Measurements from ENCODE around the gene ALDH8A1.
A peak's percentile ranks its signal among the peaks of the same experiment; 100 is the strongest.

ALDH8A1 gene, protein sequence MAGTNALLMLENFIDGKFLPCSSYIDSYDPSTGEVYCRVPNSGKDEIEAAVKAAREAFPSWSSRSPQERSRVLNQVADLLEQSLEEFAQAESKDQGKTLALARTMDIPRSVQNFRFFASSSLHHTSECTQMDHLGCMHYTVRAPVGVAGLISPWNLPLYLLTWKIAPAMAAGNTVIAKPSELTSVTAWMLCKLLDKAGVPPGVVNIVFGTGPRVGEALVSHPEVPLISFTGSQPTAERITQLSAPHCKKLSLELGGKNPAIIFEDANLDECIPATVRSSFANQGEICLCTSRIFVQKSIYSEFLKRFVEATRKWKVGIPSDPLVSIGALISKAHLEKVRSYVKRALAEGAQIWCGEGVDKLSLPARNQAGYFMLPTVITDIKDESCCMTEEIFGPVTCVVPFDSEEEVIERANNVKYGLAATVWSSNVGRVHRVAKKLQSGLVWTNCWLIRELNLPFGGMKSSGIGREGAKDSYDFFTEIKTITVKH

DNA sequence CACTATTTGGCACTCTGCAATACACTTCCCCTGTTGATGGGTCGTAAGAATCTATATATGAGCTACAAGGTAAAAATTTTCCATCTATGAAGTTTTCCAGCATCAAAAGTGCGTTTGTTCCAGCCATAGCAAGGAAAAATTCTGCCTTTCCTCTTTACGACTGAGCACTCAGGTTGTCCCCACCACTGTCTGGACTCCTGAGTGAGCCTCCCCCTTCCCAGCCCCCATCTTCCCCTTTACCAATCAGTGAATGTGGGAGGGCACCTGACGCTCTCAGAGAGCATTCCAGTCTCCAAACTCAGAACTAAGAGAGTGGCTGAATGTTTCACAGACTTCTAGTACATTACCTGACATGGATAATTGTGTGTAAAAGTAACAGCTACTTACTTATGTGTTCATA is at the start of gene ALDH8A1:
Gene ALDH8A1 (minus strand): TSS at position 175 of the 400 bp plus-strand sequence. CDS start 48 bp downstream, at position 127.
- DNase-seq (ENCODE audit: low read depth in 2 of 2) = no peak

DNA sequence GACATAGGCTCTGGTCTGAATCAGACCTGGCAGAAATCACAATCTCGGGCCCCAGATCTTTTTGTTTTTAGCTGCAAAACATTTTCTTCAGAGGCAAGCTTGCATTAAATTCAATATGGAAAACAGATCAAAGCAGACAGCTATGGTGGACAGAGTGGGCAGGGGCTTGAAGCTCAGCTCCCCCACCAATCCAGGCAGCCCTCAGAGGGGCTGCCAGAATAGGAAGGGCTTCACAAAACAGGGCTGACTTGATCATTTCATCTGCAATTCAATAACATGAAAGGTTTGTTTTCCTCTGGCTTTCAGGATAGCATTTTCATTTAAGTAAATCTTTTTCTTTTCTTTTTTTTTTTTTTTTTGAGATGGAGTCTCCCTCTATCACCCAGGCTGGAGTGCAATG is 49.2 kb upstream of the ALDH8A1 start:
- no peak for DNase-seq (ENCODE audit: low read depth in 2 of 2)

DNA sequence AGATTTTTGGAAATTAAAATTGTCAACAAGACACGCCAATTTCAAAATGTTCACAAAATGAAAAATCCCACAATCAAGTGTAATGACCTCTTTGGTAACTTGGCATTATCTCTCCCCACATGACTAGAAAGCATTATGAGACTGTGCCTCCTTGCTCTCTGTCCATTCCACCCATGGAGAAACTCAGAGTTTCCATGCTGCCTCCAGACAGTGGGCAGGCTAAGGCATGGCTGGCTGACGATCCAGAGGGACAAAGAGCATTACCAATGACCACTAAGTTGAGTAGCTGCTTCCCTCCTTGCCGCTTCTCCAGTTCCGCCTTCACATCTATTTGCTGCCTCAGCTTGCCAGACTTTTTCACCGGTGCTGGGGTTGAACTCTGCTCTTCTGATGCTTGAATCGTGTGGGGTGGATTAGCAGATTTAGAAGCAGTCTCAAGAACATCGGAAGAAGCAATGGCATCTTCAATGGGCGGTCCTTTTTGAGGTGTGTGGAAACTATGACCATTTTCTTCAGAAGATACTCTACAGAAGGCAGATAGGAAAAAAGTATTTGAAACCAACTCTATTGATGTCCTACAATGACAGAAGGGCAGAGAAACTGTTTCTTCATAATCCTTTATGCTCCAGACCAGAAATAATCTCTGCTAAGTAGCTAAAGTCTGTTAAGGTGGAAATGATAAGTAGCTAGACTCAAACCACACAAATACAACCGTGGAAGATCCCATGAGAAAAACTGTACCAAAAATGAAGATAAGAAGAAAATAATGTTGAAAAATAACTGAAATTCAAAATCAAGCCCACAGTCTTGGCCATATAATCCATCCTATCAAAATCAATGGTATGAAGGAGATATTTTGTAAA is 47.5 kb upstream of the ALDH8A1 start:
- no peak for DNase-seq (ENCODE audit: low read depth in 2 of 2)

DNA sequence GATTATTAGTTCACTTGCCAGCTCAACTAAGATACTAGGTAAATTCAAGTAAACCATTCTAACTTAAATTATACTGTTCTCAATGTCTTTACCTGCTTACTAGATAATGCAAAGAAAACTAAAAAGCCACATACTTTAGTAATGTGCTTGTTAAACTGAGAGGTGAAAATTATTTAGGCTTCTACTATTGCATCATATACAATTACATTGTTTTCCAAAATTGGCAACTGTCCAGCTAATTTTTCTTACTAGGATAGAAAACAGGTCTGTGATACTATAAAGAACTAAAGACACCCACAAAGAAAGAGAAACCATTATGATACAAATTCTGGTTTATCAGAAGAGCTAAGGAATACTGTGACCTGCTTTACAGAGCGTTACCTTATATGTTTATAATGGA is 45.6 kb upstream of the ALDH8A1 start:
- DNase-seq (ENCODE audit: low read depth in 2 of 2) = no peak

DNA sequence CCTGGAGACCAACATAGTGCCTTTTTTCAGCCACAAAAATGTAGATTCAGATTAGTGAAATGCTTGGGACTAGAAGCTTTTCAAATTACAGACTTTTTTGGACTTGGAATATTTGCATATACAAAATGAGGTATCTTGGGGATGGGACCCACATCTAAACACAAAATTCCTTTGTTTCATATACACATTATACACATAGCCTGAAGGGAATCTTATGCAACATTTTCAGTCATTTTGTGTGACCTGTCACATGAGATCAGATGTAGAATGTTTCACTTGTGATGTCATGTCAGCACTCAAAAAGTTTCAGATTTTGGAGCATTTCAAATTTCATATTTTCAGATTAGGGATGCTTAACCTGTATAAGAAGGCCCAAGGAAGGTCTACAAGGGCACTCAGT is 44.5 kb upstream of the ALDH8A1 start:
- DNase-seq (ENCODE audit: low read depth in 2 of 2) = no peak

DNA sequence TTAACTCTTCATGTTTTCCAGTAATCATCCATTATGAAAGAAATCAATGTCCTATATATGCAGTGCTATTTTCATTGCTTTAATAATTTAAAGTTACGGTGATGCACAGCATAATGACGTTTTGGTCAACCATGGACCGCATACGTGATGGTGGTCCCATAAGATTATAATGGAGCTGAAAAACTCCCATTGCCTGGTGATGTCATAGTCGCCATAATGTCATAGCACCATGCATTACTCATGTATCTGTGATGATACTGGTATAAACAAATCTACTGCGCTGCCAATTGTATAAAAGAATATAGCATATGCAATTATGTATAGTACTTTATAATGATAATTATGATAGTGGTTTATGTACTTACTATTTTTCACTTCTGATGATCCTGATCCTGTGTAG is 42.3 kb upstream of the ALDH8A1 start:
- DNase-seq (ENCODE audit: low read depth in 2 of 2) = no peak

DNA sequence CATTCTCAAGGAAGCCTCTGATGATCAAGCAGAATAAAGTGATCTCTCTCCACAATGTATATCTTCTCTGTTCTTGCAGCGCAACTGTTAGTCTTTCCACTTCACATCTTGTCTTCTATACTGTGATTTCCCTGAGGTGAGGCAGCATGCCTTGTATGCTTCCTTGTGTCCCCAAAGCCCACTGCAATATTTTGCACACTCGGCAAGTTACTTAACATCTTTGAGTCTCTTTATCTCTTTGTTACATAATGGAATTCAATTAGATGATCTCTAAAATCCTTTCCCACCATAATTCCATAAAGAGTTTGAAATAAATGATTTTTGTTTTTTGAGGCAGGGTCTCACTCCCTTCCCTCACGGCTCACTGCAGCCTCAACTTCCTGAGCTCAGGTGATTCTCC is 40.4 kb upstream of the ALDH8A1 start:
- DNase-seq (ENCODE audit: low read depth in 2 of 2) = no peak

DNA sequence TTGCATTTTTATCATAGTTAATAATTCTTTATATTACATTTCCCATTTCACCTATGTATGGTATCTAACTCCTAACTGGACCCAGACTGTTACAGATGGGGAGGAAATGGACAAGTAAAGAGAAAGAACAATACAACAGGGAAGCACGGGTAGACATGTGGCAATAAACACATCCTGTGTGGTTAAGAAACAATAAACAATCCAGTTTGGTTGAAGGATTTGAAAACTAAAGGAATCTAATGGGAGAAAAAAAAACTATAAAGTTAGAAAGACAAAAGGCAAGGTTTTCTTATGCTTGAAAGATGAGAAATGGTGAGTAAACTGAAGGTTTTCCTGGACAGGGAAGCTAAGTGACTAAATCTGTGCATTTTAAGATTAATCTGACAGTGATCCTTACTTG is 34.9 kb upstream of the ALDH8A1 start:
- no peak for DNase-seq (ENCODE audit: low read depth in 2 of 2)

DNA sequence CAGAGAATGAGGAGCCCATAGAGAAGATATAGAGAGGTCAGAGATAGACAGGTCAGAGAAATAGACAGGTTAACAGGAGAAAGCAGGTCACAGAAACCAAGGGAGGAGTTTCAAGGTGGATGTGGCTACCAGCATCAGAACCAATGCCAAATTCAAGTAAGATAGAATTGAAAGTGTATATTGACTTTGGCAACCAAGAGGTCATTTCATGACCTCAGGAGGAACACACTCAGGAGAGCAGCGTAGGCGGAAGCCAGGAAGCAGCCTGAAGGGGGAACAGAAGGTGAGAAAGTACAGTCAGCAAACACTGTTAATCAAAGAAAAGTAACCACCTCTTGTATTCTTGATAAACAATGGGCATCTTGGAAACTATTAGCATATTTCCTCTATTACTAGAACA is 33.9 kb upstream of the ALDH8A1 start:
- no peak for DNase-seq (ENCODE audit: low read depth in 2 of 2)

DNA sequence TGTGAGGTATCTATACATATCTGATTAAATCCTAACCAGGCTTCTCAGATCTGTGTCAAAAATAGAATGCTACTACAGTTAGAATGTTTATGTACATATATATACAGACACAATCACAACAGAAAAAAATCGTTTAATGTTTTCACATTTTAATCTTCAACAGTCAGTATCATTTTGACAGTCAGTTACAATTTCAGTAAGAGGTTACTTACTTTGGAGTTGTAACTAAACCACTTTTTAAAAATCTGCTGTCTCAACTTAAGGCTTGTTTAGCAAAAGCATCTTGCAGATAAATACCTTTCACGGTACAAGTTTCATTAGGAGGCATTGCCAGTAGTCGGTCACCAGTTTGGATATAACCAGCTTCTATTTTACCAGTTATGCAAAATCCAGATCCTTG is 32.3 kb upstream of the ALDH8A1 start:
- no peak for DNase-seq (ENCODE audit: low read depth in 2 of 2)

DNA sequence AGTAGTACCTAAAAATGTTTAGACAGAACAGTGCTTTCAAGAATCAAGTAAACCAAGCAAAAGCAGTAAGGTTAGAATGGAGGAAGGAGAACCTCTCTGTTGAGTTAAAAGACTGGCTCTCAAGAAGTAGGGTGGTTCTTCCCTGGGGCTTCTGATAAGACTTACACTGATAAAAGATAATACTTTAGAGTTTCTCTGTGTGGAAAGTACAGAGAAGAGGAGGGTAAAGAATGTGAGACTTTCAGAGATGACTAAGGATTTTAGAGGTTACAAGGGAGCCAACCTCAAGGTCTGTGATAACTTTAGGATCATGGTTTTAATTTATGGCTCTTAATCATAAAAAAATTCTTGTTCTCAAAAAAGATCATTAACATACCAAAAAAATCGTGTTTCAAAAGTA is 30.9 kb upstream of the ALDH8A1 start:
- DNase-seq (ENCODE audit: low read depth in 2 of 2) = no peak

DNA sequence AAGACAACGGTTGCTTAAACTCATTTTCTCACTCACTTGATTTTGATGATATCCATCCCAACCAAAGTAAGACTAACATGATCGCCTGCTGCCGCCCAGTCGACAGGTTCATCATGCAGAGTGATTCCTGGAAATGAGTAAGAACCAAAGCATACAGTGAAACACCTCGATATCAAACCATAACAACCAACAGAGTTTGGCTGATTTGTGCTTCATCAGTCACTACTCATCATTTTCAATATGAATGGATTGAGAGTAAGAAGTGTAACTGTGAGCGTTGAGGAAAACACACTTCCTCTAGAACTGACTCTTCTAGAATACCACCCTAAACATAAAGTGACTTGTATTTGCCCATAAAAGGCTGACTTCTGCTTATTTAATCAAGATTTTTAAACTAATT is 29.2 kb upstream of the ALDH8A1 start:
- peak; percentile 18 to 42 for DNase-seq (ENCODE audit: low read depth in 2 of 2)

DNA sequence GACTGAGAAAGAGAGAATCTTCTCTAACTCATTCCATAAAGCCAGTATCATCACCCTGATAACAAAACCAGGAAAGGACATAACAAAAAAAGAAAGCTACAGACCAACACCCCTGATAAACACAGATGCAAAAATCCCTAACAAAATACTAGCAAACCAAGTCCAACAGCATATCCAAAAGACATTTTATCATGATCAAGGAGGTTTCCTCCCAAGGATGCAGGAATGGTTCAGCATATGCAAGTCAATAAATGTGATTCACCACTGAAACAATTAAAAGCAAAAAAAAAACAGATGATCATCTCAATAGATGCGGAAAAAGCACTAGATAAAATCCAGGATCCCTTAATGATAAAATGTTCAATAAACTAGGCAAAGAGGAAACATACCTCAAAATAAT is 24.5 kb upstream of the ALDH8A1 start:
- no peak for DNase-seq (ENCODE audit: low read depth in 2 of 2)

DNA sequence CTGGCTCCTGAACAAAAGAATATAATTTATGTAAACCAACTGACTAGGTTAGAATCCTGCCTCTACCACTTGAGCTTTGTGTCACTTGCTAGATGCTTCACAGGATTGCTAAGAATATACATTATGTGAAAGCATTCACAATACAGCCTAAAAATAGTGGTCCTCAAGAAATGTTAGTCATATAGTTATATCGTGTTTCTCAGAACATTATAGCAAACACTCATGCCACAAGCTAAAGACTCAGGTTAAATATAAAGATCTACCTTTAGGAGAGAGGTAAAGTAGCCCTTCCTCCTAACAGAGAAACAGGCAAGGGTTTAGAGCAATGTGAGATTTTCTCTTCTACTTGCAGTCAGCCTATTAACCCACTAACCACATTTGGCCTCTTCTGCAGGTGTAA is 17.8 kb upstream of the ALDH8A1 start:
- no peak for DNase-seq (ENCODE audit: low read depth in 2 of 2)

DNA sequence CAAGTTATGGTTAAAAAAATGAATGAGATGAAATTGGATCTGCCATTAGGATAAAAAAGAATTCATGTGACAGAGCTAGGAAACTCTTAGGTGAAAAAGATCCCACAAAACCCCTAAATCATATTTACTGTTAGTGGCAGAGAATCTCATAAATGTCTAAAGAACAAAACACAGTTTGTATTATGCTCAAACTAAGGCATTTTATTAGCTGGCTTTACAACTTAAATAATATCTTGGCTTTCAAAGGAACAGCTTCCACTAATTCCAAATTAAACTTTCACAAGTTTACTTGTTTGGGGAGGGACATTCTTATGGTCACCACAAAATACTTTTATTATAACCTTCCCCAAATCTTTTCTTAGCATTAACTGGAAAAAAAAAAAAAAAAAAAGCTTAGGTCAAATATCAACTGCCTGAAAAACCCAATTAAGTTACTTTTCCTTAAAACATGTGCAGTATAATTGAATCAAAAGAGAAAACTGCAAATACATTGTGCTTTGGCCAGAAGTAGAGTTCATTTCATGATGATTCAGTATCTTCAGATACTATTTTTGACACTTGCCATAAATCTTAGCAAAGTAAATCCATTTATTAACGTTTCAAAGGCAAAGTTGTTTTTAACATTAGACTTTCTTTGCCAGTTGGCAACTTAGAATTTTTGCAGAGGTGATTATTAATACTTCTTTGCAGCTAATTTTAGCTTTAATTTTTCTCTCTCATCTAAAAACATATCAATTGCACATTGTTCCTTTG is 14.7 kb upstream of the ALDH8A1 start:
- DNase-seq (ENCODE audit: low read depth in 2 of 2) = no peak

DNA sequence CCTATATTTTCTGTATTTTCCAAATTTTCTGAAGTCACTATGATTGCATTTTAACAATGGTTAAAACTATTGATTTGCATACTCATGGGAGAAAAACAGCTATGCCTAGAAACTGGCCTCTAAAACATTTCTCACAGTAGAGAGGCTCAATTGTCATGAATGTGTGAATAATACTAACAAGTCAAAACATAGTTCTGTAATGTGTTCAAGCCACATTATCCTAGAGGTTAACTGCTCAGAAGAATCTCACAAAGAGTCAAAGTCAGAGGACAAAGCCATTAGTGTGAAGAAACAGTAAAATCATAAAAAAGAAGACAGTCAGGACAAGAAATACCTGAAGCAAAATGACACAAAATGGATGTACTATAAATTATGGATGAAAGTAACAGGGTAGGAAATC is 12.5 kb upstream of the ALDH8A1 start:
- no peak for DNase-seq (ENCODE audit: low read depth in 2 of 2)

DNA sequence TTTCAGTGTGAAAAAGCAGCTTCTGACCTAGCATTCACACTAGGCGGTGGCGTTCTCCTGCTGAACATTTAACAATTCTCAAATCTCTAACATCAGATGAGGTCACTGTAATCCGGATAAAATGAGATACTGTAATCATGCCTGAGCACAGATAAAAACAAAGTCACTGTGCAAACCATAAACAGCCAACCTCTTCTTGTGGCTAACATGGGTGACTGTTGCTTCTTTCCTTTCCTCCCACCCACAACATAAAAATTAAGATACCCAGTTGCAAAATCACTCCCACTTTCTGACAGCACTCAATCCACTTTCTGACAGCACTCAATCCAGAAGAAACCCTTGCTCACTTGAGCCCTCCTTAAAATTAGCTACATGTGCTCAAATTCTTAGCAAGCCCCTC is 11.5 kb upstream of the ALDH8A1 start:
- no peak for DNase-seq (ENCODE audit: low read depth in 2 of 2)

DNA sequence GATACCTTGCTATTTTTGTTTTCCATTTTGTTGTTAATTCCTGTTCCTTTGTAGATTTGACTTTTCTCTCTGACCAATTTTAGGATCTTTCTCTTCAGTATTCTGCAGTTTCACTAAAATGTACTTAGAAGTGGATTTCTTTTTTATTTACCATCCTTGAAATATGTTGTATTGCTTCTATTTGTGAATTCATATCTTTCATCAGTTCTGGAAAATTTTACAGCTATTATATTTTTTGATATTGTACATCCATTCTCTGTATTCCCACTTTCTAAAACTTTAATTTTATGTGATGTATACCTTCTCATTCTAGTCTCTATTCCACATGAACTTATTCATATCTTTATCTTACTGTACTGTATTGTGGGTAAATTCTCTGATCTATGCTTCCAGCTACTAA is 9.7 kb upstream of the ALDH8A1 start:
- no peak for DNase-seq (ENCODE audit: low read depth in 2 of 2)

DNA sequence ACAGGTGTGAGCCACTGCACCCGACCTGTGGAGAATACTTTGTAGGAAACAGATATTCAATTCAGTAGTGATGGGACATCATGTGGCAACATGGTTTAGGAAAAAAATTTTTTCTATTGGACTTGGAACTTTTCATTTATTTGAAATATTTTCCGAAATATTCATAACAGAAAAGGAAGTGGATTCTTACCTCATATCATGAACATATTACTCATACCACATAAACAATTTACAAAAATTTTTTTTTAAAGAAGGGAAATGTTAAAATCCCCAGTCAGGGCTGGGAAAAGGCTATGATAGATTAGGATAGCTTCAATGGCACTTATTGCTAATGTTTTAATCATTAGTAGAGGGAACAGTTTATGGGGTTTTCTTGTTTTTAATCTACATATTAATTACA is 6.8 kb upstream of the ALDH8A1 start:
- no peak for DNase-seq (ENCODE audit: low read depth in 2 of 2)

DNA sequence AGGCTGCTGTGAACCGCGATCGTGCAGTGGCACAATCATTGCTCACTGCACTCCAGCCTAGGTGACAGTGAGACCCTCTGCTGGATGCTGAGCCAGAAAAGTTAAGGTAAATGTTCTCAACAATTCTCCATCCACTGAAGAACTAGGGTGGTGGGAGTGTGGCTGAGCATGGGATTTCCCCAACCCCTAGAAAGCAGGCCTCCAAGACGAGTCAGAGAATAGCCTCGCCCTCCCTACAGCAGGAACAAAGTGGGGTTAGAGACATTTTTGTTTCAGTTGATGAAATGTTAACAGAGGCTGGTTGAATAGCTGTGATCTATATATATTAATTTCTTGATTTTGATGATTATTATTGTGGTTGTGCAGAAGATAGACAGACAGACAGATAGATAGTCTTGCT is 6.1 kb upstream of the ALDH8A1 start:
- no peak for DNase-seq (ENCODE audit: low read depth in 2 of 2)

DNA sequence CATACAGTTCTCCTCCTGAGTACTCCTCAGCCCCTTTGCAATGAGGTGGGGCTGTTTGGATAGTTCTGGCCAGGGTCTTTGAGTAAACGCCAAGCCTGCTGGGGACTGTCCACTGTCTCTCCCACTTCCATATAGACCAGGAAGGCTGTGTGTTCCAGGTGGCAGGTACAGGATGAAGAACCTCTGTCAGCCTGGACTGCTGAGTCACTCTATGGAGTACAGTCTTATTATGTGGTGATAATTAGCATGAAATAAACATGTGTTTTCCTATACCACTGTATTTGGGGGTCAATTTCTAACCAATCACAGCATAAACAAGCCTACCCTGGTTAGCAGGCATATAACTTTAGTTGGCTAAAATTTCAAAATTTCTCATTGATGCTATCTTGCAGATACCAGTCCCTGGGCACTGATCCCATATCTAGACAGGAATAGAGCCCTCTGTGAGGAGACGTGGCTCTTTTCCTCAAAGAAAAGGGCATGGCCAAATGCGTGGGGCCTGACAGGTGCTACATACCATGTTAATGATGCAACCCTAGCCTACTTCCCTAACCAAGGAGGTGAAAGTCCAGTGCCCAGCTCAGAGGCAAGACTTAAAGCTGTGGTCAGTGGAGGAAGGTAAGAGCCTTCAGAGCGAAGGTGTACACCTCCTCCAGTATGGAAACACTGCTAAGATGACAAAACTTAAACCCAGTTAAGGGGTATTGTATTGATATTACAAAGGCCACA is 4.5 kb upstream of the ALDH8A1 start:
- DNase-seq (ENCODE audit: low read depth in 2 of 2) = no peak
